HG02763 (cell line): ENCODE measurements around the gene METTL2B.
A peak's percentile ranks its signal among the peaks of the same experiment; 100 is the strongest.
"Not testable (repeated sequence)": the region's sequence is repeated elsewhere in the genome, so short reads cannot be mapped to it uniquely, and the experiment has no call there.

ENCODE experiments used
- ATAC-seq: cut with Tn5 transposase; IDR thresholded peaks from one replicate; pipeline ENCODE4 v1.9.1; 2021; ENCODE audit warnings: mild to moderate bottlenecking, moderate library complexity; ENCODE audit not compliant: unreplicated experiment

Gene METTL2B

DNA sequence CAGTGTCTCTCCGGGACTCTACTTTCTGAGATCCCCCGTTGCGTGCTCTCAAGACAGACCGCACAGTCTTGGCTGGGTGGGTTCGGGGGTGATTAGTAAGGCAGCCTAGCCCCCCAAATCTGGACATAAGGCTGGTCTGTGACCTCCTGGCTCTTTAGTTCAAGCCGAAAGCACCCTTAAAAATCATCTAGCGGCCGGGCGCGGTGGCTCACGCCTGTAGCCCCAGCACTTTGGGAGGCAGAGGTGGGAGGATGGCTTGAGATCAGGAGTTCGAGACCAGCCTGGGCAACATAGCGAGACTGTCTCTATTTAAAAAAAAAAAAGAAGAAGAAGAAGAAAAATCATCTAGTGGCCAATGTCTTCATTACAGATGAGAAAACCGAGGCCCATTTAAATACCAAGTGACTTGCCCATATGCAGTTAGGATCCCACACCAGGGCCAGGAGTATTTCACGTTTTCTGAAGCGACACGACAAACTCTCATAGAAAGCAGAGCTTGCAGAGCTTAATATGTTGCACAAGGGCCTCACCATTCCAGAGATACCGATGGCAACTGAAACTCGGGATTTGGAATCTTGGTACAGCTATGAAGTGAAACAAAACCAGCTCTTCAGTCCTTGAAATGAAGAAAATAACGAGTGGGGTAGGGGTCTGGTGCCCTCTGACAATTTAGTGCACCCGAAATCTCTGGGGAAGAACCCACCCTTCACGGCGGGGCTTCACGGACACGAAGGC, 21.6 kb upstream of the METTL2B start:
- ATAC-seq: no peak

DNA sequence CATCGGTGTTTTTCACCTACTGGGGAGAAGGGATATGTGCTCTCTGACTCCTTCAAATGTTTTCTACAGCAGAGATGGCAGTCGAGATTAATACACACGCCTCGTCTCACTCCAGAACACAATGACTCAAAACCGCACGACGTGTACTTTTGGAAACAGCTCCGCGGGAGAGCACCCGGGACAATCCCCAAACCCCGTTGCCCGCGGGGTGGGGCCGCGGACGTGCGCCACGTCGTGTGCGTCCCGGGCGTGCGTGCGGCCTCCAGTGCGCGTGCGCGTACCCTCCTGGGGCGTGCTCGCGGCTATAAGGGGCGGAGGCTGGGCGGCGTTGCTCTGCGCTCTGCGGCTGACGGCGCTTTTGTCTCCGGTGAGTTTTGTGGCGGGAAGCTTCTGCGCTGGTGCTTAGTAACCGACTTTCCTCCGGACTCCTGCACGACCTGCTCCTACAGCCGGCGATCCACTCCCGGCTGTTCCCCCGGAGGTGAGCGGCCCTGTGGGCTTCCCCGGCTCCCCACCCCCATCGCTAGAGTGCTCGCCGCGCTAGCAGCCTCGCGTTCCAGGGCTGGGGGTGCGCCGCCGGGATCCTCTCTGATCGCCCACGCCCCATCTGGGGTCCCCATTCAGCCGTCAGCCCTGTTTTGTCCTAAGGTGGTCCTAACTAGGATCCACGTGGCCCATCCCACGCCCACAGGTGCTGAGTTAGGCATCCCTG, 20.8 kb upstream of the METTL2B start, which contains the start of gene HILPDA:
Gene HILPDA, plus strand, starts transcription at position 336 of the 712 bp plus-strand sequence. CDS start 1,391 bp downstream, outside the sequence.
- ATAC-seq: peak; percentile 84

DNA sequence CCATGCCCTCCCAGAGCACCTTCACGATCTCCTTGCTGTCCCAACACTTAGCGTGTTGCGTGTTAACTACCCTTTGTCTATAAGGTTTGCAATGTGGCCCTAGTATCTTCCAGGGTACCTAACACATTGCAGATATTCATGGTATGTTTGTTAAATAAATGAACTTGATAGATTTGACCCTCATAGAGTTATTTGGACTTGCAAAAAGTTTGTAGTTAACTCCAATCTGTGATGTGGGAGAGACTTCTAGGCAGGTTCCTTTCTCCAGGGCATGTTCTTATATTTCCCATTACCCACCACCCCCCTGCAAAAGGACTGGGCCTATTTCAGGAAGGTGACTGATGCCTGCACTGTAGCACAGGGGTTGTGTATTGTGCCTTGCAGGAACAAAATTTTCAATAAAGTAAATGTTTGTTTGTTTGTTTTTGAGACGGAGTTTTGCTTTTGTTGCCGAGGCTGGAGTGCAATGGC, 20.3 kb upstream of the METTL2B start:
- no peak for ATAC-seq

DNA sequence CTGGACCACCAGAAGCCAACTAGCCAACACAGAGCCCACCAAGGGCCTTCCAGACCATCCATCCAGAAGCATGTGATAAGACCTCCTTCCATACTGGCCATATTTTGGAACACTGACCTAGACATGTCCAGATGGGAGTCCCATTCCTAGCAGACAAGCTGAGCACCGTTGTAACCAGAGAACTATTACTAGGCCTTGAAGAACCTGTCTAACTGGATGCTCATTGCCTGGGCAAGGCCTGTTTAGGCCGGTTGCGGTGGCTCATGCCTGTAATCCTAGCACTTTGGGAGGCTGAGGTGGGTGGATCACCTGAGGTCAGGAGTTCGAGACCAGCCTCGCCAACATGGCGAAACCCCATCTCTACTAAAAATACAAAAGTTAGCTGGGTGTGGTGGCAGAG, 19.2 kb upstream of the METTL2B start:
- ATAC-seq: not testable (repeated sequence)

DNA sequence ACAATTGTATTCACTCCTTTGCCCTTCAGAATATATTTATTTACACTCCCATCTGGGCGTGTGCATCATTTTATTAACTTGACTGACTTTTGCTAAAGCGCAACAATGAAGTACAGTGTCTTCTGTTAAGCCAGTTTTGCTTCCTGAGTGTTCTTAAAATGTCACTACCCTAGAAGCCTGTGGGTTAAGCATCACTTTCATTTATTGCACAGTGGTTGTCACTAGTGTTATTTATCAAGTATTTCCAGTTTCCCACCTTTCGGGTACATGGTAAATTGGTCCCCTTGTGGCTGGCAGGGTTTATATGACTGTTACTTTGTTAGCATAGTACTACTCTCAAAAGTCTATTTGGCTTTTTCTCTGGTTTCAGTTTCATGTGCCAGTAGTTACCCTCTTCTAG, 17.6 kb upstream of the METTL2B start:
- ATAC-seq: peak; percentile 17

DNA sequence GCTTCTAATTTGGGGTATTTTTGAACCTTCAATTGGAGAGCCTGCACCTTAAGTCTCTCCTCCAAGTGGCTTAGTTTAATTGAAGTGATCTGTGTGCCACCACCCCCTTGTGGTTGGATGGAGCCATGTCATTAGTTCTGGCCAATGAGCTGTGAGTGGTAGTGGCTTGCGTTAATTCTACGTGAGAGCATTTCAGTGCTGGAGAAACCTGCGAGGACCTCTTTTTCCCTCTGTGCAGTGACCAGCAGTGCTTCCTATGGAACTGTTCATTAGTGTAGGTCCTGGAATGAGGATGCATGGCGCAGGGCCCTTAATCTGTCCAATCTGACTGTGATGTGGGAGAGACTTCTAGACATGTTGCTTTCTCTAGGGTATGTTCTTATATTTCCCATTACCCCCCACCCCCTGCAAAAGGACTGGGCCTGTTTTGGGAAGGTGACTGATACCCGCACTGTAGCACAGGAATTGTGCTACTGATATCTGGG, 17.1 kb upstream of the METTL2B start:
- ATAC-seq: peak; percentile 32

DNA sequence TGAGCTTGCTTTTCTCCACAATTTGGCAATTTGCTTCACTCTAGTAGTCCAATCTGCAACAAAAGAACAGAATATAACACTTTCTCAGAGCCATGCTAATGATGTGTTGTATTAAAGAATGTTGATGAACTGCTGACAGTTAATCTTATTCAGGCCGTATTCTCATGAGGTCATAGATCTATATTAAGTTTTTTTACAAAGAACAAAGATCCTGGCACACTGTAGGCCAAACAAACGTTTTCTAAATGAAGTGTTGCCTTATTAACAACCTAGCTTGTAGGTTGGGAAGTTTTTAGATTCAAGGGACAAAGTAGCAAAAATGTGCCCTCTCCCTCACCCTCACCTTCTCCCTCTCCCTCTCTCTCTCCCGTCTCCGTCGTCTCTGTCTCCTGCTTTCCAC, 14.1 kb upstream of the METTL2B start:
- no peak for ATAC-seq

DNA sequence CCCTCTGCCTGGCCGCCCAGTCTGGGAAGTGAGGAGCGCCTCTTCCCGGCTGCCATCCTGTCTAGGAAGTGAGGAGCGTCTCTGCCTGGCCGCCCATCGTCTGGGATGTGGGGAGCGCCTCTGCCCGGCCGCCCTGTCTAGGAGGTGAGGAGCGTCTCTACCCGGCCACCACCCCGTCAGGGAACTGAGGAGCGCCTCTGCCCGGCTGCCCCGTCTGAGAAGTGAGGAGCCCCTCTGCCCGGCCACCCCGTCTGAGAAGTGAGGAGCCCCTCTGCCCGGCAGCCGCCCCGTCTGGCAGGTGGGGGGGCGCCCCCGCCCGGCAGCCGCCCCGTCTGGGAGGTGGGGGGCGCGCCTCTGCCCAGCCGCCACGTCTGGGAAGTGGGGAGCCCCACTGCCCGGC, 13.2 kb upstream of the METTL2B start:
- not testable (repeated sequence) for ATAC-seq

DNA sequence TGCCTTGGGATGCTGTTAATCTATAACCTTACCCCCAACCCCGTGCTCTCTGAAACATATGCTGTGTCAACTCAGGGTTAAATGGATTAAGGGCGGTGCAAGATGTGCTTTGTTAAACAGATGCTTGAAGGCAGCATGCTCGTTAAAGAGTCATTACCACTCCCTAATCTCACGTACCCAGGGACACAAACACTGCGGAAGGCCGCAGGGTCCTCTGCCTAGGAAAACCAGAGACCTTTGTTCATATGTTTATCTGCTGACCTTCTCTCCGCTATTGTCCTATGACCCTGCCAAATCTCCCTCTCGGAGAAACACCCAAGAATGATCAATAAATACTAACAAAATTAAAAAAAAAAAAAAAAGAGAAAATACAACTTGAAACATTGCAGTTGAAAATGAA, 12.6 kb upstream of the METTL2B start:
- not testable (repeated sequence) for ATAC-seq

DNA sequence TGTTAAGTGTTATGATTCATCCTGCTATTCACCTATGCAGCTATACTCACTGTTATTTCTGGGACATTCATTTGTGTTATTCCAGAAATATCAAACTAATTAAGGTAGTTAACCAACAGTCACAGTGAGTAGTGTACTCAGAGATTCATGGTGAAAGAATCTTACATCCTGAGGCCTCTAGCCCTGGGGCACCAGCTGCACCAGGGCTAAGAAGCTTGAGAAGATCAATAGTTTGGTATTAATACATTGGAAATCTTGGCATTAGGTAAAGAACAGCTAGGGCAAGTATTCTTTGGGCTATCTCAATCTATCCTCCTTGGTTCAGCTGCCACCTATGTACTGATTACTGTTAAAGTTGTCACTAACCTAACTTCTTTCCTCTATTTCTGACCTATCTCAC, 9.7 kb upstream of the METTL2B start:
- not testable (repeated sequence) for ATAC-seq

DNA sequence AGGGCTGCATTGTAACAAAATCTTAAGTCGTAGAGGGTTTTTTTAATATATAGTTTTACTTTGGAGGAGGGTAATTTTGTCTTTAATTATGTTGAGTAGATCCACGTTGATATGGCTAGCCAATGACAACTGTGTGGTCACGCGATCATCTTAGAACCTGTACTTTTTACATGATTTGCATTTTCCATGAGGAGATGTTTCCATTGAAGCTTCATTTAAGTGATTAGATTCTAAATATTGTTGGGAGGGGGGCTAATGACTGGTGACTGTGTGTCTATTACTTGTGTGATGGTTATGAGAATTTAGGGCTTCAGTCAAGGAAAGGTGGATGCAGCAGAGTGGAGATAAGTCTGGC, 765 bp downstream of the METTL2B start:
- ATAC-seq: not testable (repeated sequence)

DNA sequence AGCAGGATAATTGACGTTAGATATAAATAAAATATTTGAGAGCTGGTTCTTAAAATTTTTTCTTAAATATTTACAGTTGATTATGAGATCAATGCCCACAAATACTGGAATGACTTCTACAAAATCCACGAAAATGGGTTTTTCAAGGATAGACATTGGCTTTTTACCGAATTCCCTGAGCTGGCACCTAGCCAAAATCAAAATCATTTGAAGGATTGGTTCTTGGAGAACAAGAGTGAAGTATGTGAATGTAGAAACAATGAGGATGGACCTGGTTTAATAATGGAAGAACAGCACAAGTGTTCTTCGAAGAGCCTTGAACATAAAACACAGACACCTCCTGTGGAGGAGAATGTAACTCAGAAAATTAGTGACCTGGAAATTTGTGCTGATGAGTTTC, 2.5 kb downstream of the METTL2B start:
- ATAC-seq: not testable (repeated sequence)

DNA sequence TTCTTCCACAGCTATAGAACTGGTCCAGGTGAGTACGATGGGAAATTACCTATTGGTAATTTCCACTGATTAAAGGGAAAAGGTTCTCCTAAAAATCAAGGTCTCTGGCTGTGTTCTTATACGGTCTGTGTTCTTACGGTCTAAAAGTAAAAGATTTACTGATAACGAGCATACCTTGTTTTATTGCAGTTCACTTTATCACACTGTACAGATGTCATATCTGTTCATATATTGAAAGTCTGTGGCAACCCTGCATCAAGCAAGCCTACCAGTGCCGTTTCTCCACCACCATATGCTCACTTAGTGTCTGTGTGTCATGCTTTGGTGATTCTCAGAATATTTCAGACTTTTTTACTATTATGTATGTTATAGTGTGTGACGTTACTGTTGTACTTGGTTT, 11.6 kb downstream of the METTL2B start:
- not testable (repeated sequence) for ATAC-seq

DNA sequence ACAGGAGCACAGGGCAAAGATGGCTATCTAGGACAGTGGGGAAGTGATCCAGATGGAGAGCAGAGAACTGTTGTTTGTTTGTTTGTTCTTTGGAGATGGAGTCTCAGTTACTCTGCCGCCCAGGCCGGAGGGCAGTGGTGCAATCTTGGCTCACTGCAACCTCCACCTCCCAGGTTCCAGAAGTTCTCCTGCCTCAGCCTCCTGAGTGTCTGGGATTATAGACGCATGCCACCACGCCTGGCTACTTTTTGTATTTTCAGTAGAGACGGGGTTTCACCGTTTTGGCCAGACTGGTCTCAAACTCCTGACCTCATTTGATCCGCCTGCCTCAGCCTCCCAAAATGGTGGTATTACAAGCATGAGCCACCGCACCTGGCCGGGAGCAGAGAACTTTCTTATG, 20.9 kb downstream of the METTL2B start:
- ATAC-seq: no peak

DNA sequence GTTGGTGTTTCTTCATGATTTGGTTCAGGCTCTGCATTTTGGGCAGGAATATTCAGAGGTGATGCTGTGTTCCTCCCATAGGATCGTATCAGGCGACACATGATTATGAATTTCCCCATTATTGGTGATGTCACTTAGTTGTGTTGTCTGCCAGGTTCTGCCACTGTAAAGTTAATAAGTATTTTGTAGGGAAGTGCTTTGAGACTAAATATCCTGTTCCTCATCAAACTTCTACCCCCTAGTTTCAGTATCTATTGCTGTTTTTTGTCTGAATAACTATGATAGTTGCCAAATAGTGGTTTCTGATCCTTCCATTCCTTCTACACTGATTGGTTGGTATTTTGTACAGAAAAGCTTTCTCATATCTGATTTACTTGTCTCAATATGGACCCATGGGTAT, 28.9 kb downstream of the METTL2B start:
- ATAC-seq: not testable (repeated sequence)

DNA sequence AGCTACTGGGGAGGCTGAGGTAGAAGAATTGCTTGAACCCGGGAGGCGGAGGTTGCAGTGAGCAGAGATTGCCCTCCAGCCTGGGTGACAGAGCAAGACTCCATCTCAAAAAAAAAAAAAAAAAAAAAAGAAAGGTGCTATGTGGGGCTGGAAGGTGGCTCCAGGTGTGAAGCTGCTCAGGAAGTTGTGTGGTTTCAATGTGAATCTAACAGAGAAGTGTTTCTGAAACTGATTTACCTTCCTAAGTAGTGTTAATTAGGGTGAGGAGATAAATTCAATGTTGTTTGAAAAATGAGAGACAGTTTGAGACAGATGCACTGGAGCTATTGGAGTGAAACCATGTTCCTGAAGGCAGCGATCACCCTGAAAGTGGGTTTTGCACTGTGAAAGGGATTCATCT, 30.3 kb downstream of the METTL2B start:
- peak; percentile 48 for ATAC-seq

DNA sequence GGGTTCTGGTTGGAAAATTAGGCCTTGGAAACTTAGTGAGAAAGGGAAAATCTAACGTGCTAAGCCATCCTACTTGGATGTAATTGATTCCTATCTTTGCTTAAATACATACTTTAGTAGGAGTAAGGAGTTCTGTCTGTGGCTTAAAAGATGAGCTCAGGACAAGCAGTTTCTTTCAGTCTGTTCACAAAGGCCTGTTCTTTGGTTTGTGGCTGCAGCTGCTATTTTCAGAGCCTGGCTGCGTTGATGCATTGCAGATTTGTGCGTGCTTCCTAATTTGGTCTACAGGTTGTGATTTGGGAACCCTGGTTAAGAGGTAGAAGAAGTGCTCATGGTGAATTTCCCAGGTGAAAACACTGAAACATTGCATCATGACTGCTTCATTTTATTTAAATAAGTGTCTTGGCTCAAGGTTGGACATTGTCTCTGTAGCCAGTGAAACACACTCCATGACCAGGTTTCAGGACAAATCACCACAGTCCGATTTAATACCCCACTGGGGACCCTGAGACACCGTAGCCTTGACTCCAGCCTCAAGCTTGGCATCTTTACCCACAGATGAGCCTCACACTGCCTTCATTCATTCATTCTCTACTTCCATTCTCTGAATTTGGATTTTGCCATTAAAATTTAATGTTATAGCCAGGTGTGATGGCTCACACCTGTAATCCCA, 30.9 kb downstream of the METTL2B start:
- ATAC-seq: peak; percentile 46

DNA sequence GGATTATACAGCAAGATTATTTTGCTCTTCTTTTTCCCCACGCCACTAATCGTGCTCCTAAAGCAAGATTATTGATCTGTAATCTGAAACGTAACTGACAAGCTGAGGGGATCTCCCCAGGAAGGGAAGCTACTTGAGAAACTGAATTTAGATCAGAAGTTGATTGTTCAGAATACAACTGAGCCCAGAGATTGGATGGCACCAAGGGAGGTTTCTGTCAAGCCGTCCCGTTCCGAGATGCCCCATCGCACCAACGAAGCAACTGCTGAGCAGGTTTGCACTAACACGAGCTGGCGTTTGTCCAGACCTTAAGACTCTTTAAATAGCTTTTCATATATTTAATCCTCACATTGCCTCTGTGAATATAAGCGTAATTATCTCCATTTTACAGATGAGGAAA, 35.1 kb downstream of the METTL2B start:
- not testable (repeated sequence) for ATAC-seq

DNA sequence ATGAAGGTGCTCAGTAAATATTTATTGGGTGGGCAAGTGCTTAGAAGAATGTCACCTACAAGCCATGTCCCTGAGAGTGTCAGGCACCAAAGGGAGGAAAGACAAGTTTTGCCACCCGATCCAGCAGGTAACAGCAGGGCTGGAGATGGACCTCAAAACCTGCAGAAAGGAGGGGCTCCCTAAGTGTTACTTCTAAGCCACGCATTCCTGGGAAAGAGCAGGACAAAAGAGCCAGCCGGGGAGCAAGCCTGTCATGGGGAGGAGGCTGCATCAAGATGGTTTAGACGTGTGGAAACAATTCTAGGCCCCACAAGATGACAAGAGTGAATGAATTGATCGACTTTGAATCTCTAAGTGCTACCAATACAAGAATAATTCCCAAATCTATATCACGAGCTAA, 38.7 kb downstream of the METTL2B start:
- ATAC-seq: not testable (repeated sequence)

DNA sequence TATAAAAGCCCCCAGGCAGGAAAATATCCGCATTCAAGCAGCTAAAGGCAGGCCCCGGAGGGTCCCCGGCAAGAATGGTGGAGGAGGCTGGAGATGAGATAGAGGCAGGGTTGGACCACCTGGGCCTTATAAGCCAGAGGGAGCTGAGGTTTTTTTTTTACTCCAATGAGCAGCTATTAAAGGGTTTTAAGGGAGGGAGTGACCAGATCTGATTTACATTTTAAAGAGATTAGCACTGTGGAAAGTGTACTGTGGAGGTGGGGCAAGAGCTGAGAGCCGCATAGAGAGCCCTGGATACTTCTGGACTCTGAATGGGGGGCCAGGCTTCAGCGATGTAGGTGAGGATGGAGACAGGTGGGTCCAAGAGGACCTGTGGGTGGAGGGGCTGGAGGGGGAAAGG, 40.5 kb downstream of the METTL2B start:
- ATAC-seq: not testable (repeated sequence)

DNA sequence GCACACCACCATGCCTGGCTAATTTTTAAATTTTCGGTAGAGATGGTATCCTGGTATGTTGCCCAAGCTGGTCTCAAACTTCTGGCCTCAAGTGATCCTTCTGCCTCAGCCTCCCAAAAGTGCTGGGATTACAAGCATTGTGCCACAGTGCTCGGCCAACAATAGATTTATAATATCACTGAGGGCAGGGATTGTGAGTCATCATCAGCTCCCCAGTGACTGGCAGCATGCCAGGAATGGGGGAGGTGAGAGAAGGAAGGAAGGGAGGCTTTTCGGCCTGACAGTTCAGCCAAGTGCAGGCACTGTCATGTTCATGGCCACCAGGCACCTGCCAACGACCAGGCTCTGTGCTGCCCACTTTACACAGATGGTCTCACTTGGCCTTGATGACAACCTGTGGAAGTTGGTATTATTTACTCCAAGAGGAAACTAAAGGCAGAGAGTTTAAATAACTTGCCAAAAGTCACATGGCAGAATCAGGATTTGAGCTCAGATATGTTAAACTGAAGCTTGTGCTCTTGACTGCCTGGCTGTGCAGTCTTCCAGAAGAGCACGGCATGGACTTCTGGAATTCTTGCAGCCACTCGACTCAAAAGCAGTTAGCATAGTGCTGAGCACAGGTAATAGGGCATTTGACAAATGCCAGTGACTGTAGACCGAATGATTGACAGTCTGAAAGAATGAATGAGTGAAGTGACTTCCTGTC, 46.8 kb downstream of the METTL2B start:
- ATAC-seq: not testable (repeated sequence)
